GM18498 (cell line): ENCODE results near the gene MRM3.
"Not testable (repeated sequence)": the region's sequence is repeated elsewhere in the genome, so short reads cannot be mapped to it uniquely, and the experiment has no call there.

ENCODE experiments used
- ATAC-seq: cut with Tn5 transposase; IDR thresholded peaks from one replicate; pipeline ENCODE4 v1.9.1; 2021; ENCODE audit warnings: mild to moderate bottlenecking, moderate library complexity; ENCODE audit not compliant: unreplicated experiment

The MRM3 gene, protein sequence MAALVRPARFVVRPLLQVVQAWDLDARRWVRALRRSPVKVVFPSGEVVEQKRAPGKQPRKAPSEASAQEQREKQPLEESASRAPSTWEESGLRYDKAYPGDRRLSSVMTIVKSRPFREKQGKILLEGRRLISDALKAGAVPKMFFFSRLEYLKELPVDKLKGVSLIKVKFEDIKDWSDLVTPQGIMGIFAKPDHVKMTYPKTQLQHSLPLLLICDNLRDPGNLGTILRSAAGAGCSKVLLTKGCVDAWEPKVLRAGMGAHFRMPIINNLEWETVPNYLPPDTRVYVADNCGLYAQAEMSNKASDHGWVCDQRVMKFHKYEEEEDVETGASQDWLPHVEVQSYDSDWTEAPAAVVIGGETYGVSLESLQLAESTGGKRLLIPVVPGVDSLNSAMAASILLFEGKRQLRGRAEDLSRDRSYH

DNA sequence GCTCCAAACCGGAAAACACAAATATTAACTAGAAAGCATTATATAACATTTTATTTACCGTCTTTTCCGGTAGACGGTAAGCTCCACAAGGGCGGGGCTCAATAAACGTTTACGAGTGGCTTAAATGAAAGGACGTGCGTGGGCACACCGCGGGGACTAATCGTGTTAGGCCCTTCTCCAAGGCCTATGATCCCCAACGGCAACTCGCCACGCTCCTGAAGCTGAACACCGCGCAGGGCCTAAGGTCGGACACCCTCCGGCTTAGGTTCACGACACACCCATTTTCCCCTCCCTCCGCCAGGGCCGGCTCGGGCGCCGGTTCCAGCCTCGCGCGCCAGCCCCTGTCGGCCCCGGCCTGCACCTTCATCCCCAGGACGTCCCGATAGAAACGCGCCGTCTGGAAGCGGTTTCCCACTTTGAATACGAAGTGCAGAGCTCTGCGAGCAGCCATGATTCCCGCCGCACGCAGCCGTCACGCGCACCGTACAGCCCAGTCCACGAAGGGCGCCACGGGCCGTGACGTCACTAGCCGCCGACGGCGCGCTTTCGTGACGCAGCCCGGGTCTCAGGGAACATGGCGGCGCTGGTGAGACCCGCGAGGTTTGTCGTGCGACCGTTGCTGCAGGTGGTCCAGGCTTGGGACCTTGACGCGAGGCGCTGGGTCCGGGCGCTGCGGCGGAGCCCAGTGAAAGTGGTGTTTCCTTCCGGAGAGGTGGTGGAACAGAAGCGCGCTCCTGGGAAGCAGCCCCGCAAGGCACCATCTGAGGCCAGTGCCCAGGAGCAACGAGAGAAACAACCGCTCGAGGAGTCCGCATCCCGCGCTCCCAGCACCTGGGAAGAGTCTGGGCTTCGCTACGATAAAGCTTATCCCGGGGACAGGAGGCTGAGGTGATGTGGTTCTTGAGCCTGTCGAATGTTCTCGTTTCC, at the start of gene MRM3, which contains the start of gene GLOD4:
TSS of gene MRM3 (plus strand) at position 549 of the 927 bp plus-strand sequence. CDS start at position 575, 26 bp downstream.
TSS of gene GLOD4 (minus strand) at position 476 of the 927 bp plus-strand sequence. CDS start at position 451, 25 bp downstream.
- ATAC-seq, result peak; percentile 89

DNA sequence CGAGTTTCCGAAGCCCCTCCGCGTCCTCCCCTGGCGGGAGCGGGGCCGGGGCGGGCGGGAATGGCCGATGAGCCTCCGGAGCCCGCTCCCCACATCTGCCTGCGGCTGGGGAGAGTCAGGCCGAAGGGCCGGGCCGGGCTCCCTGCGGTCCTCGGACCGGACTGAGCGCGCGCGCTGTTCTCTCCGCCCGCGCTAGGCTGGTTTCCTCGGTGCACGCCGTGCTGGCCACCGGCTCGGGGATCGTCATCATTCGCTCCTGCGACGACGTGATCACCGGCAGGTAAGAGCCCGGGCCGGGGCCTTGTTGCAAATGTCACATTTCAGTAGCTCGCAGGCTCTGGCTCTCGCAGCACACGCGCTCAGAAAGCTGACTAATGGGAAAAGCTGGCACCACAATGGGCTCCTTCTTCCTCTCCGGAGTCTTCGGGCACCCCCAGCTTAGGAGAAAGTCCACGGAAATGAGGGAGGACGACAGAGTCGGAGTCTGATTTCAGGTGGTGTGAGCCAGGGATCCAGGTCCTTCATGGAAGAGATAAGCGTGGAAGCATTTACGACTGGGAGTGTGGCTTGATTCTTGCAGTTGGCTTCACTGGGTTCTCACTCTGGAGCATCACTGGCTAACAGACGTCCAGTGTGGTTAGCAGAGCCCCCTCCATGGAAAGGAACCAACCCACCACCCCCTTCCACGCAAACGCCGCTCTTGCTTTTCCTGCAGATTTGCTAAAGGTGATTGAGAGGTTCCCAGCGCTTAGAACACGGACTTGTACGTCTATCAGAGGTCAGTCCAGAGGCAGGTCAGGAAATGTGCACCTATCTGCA, 49.0 kb upstream of the MRM3 start:
- ATAC-seq, result peak; percentile 47

DNA sequence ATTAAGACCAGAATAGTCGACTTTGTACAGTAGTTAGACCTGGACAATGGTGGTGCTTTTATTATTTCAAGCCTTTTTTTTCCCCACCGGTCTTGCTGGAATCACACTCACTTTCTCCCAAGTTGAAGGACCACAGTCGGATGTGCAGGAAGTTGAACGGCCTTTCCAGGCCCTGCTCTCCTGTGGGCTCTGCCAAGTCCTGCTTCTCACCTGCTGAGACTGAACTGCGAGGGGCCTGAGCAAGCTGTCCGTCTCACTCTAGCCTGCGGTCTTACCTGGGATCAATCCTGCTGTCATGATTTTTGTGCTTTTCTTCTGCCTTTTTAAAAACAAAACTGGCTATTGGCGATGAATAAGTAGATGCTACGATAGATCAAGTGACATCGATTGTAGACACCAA, 48.4 kb upstream of the MRM3 start:
- ATAC-seq, result no peak

DNA sequence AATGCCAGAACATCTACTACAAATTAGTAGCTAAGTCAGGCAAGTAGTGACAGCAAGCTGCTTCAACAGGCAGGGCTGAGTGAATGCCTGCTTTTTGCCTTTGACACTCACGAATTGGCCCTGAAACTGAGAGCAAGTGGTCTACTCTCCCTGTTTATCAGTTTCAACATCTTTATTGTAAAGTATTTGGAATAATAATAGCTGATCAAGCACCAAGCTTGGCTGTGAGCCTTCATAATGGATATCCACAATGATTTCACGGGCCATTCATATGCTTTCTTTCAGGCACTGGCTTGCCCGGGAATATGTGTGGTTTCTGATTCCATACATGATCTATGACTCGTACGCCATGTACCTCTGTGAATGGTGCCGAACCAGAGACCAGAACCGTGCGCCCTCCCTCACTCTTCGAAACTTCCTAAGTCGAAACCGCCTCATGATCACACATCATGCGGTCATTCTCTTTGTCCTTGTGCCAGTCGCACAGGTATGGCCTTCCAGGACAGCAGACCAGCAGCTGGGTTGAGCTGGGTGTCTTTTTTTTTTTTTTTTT, 44.5 kb upstream of the MRM3 start:
- ATAC-seq, result no peak

DNA sequence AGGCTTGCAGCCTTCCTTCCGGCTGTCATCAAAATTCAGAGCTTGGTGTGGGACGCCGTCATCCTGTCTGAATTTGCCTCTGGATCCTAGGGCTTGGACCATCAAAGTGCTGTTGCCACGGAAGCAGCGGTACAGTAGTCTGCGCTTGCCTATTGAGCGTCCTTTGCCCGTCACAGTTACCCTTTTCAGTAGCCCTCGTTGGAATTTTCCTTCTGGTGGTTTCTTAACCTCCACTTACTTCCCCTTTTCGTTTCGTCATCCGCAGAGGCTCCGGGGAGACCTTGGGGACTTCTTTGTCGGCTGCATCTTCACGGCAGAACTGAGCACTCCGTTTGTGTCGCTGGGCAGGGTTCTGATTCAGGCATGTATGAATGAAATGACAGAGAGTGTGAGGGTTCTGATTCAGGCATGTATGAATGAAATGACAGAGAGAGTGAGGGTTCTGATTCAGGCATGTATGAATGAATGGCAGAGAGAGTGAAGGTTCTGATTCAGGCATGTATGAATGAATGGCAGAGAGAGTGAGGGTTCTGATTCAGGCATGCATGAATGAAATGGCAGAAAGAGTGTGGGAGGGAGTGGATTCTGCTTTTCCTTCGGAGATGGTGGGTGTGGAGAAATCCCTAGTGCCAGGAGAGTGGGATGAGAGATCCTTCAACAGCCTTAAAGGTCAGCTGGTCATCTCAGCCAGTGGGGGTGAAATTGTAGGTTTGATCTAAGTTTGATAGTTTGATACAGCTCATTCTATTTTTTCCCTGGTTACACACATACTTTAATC, 41.7 kb upstream of the MRM3 start:
- peak; percentile 75 for ATAC-seq

DNA sequence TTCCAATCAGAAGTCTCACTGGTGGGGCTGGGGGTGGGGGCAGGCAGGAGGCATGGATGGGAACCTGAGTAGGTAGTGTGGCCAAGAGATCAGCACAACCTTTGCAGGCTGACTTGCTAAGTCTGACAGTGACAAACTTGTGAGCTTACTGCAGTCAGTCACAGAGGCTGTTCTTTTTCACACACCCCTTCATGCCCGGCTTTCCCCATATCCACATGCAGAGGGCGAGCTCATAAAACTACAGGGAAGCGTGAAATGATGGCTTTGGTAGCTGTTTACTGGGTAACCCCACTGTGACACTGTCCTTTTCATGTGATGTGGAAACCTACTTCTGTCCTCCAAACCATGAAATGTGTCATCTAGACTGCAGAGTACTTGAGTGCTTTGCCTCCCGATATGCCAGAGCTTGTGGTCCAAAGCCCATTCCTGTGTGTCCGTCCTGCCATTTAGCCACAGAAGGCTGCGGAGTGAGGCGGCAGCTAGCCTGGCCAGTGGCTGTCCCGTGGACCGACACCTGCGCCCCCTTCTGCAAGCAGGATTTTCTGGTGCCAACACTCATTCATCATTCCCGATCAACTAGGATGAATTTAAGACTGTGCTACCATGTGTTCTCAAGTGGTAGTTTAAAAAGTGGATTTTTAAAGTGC, 39.9 kb upstream of the MRM3 start:
- ATAC-seq, result no peak

DNA sequence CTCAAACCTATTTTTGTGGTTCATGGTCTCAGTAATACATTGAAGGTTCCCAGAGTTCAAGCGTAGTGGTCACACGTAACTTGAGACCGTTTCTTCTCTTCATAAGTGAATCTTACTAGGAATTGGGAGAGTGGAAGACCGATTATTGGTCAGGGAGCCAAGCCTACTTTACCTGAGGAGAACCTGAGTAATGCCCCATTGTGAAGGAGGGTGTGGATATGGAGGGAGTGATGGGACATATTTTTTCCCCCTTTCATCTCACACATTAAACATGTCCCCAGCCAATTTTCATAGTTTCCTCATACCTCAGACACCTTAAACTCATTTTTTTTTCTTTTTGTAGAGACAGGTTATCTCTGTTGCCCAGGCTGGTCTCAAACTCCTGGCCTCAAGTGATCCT, 39.0 kb upstream of the MRM3 start:
- no peak for ATAC-seq

DNA sequence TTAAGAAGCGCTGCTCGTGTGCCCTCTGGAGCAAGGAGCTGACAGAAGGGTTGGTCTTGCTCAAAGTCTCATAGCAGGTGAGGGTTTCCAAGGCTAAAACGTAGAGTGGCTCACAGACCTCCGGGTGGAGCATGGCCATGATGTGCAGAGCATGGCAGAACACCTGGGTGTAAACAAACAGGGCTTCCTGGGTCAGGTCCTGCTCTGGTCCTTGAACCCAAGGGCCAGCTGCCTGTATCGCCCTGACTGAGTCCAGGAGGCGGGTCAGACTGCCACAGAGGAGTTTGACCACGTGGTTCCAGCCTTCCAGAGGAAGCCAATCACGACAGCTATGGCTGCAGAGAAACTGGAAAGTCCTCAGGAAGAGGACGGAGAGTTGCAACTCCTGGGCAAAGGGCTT, 37.2 kb upstream of the MRM3 start:
- ATAC-seq, result no peak

DNA sequence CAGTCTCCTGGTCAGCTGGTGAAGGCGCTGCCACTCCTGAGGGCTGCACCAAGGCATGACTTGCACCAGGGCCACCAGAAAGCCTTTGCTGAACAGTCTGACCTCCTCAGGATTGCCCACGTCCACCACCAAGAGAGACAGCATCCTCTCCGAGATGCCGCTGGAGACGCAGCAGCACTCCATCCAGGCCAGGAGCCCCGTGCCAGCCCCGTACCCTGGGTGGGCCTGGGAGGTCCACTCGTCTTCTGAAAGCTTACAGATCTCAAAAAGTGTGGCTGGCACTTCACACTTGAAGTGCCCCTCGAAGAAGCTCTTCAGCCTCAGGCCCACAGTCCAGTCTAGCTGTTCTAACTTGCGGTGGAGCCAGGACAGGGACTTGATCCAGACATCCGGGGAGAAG, 36.7 kb upstream of the MRM3 start:
- ATAC-seq, result no peak

DNA sequence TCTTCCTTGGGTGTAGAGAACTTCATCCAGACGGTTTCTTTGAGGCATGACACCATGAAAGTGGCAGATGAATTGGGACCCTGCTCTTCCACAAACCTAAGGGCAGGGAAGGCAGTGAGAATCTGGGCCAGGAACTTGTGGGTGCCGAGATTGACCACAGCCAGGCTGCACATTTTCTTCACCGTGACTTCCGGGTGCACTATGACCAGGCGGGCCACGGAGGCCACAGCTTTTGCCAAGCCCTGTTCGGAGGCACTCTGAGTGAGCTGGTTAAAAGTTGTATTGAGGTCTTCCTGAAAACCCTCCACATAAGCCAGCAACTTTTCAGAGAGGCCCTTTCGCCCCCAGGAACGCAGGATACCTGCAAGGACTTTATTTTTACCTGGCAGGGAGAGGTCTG, 36.0 kb upstream of the MRM3 start:
- ATAC-seq, result no peak

DNA sequence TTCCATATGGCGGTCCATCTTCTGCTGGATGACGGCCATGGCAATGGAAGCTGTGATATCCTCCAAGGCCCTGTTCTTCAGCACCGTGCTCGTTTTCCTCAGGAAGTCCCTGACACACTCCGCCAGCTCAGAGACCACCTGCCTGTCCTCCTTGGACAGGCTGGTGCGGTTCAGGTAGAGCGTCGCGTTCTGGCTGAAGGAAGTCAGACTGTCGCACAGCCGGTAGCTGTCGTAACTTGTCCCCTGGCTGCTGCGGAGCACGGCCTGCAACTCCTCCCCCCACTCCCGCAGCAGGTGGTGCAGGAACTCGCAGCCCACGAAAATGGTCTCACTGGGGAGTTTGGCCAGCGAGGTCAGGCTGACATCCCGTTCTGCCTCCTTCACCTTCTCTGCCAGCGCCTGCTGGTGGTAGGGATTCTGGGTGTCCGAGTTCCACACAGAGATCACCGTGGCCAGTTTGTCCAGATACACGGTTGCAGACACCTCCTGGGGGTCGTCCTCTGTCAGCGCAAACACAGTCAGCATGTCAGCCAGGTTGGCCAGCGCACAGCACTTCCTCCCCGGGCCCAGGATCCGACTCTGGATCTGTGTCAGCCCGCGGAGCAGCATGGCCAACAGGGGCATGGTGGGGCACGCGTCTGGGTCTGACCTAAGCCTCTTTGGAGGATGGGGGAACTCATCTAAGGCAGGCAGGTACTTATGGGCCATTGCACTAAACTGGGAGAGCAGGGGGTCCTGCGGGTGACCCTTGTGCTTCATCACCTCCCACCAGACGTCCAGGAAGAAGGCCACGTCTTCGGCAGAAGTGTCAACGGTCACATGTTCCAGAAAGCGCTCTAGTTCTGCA, 35.1 kb upstream of the MRM3 start:
- ATAC-seq, result no peak

DNA sequence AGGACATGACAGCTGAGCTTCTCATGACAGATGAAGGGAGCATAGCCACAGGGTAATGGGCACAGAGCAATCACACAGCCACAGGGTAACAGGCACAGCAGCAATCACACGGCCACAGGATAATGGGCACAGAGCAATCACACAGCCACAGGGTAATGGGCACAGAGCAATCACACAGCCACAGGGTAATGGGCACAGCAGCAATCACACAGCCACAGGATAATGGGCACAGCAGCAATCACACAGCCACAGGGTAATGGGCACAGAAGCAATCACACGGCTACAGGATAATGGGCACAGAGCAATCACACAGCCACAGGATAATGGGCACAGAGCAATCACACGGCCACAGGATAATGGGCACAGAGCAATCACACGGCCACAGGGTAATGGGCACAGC, 33.5 kb upstream of the MRM3 start:
- ATAC-seq, result not testable (repeated sequence)

DNA sequence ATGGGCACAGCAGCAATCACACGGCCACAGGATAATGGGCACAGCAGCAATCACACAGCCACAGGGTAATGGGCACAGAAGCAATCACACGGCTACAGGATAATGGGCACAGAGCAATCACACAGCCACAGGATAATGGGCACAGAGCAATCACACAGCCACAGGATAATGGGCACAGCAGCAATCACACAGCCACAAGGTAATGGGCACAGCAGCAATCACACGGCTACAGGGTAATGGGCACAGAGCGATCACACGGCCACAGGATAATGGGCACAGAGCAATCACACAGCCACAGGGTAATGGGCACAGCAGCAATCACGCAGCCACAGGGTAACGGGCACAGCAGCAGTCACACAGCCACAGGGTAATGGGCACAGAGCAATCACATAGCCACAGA, 32.8 kb upstream of the MRM3 start:
- not testable (repeated sequence) for ATAC-seq

DNA sequence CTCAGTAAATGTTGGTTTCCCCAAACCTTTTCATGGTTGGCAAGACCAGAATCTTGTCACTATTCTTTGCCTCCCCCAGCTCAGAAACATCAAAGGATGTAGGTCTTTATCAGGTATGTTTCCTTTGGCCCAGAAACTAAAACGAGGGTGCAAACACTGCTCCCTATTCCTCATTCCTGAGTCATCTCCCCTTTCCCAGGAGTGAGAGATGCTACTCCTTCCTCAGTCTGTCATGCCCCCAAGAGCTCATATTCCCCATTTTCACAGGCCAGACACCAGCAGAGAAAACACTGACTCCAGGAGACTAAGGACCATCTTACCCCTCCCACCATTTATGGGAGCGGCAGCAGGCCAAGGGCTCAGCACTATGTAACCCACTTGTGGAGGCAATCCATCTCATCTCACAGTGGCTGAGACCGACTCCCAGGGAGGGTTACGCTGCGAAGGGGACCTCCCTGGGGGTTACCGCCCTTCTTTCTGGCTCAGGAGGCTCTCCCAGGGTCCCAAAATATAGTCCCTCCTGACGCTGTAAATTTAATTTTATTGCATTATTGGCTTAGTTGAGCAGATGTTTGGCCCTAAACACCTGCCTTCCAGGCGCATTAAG, 31.6 kb upstream of the MRM3 start:
- no peak for ATAC-seq

DNA sequence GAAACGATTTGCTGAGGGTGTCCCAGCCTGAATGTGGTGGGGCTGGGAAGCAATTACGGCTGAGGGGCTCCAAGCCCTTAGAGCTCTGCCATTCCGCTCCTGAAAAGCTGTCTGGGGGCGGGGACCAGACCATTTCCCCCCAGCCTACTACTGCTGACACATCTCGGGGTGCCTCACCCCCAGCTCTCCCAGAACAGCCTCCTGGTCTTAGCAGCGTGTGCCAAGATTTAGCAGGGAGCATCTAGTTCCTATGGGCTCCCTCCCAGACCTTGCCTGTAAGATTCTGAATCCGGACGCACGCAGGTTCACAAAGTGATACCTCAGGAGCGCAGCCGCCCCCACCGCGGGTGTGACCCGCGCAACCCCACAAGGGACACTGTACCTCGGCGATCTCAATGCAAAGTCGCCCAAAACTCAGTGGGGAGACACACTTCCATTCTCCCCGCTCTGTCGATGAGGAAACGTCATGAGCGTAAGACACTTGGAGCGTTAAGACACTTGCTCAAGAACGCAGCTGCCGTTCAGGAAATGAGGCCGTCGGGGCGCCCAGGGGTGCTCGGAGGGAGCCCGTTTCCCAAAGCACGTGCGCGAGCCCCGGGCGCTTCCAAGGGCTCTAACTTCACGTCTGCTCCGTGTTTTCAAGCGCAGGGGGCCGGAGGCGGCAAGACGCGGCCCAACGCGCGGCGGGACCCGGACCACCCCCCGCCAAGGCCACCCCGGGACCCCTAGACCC, 30.7 kb upstream of the MRM3 start:
- ATAC-seq, result peak; percentile 42

DNA sequence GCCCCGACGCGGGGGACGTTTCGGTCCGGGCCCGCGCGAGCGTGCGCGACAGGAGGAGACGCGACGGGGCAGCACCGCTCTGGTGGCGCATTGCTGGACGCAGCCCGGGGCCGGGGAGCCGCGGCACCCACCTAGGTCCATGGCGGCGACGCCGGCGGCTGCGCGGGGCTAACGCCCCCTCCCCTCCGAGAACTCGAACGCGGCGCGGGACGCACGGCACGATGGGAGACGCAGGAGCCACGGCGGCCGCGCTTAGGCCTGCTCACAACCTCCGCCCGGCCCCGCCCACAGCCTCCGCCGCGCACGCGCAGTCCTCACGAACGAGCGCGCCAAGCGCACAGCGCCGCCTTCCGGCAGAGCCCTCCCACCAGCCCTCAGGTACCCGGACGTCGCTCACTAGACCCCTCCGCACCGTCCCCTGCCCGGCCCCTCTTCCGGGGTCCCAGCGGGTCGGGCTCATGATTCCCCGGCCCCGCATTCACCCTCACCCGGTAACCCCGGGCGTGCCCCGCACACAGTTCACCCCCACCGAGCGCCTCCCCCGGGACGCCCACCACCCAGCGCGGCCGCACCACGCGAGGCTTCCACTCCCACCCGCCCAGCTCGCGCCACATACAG, 30.0 kb upstream of the MRM3 start, which contains the start of gene GEMIN4:
TSS of gene GEMIN4 (minus strand) at position 263 of the 618 bp plus-strand sequence. CDS start at position 141, 122 bp downstream.
- peak; percentile 85 for ATAC-seq
